HG02798 (cell line): Measurements from ENCODE around the gene PGM1.
A peak's percentile ranks its signal among the peaks of the same experiment; 100 is the strongest.

Experiments used
- ATAC-seq: cut with Tn5 transposase; IDR thresholded peaks from one replicate; pipeline ENCODE4 v1.9.1; 2021; ENCODE audit warnings: mild to moderate bottlenecking; ENCODE audit not compliant: unreplicated experiment, poor library complexity

Gene PGM1

DNA sequence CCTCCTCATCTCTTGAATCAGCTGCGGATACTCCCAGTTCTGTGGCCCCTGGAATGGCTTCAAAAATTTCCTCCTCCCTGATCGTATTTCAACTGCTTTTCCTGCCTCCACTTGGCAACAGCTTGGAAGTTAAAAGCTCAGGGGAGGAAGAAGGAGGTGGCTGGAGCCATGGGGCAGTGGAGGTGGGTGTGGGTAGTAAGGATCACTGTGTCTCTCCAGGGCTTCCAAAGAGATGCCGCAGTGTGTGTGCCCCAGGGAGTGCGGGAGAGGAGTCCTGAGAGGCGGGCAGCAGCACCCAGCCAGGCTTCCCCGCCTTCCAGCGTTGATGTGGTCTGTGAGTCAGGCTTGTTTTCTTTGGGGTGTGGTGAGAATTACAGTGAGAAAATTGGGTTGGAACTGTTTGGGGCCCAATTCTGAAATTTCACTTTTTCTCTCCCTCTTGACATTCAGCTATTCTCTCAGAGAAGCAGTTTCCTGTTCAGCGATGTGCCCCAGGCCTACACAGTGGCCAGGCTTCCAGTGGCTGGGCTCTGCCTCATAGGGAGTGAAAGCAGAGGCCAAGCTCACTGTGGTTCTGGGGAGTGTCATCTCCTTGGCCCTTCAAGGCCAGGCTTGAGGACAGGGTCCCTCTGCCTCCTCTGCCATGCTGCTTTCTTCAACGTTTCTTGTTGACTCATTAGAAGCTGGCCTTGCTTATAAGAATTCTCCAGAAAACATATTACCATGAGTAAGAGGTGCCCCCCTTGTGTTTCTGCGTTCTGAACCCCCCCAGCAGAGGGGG is 69.0 kb downstream of the PGM1 start:
- ATAC-seq, result no peak

DNA sequence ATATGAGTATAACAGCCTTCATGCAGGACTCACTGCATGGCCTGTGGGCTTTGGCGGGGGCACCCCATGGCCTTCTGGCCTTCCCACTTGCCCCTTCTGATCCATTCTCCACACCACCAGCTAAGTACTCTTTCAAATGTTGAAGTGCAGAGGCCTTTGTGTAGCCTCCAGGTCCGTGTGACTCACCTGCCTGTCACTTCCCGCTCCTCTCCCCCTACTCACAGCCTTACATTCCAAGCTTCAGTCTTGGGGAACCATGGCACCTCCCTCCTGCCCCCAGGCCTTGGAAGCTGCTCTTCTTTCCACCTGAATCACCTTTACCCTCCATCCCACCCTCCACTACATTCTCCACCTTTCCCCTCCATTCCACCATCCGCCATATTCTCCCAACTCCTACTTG is 69.6 kb downstream of the PGM1 start:
- no peak for ATAC-seq

DNA sequence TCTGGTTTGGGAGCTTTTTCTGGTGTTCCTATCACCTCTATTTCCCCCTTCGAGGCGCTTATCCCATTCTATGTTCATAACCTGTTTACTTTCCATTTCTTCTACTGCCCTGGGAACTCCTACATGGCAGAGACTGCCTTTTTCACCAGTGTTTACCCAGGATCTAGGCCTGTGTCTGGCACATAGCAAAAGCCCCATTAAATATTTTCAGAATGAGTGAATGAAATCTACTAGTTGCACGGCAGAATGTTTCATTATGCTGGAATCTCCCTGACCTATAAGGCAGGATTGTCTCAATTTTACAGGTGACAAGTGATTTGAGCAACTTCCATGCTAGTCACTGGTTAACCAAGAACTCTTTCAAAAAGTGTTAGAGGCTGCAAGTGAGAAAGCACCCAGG is 70.1 kb downstream of the PGM1 start:
- no peak for ATAC-seq

DNA sequence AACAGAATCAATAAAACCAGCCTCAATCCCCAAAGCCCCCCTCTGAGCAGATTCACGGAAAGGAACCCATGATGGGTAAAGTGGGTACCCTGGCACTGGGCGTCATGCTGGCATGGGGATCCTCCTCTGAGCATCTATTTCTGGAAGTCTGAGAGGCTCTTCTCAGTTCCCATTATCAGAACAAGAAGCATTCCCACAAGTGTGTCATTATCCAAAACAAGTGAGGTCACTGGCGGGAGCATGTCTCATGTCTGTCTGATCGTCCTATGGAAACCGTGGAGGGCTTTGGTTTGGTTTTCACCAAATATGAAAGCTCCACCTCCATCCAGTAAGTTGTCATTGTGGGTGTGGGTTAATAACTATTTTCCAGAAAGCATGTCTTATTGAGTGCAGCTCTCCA is 70.7 kb downstream of the PGM1 start:
- no peak for ATAC-seq

DNA sequence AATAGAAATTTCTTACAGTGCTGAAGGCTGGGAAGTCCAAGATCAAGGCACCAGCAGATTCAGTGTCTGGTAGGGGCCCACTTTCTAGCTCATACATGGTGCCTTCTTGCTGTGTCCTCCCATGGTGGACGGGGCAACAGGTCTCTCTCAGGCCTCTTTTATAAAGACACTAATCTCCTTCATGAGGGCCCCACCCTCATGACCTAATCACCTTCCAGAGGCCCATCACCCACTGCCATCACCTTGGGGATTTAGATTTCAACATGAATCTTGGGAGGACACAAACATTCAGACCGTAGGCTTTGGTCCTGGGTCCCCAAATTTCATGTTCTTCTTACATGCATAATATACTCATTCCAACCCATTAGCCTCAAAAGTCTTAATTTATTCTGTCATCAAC is 71.5 kb downstream of the PGM1 start:
- no peak for ATAC-seq

DNA sequence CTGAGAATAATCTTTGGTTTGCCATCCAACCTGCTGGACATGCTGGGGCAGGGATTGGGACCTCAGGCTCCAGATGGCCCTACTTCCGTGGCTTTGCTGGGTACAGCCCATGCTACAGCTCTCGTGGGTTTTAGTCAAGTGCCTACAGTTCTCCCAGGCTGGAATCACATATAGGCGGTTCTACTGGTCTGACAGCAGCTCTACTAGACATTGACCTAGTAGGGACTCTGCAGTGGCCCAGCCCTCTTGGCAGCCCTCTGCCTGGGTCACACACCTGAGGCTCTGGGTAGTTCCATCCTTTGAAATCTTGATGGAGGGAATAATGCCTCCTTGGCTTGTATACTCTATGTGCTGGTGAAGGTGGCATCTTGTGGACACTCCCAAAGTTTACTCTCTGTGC is 72.2 kb downstream of the PGM1 start:
- no peak for ATAC-seq

DNA sequence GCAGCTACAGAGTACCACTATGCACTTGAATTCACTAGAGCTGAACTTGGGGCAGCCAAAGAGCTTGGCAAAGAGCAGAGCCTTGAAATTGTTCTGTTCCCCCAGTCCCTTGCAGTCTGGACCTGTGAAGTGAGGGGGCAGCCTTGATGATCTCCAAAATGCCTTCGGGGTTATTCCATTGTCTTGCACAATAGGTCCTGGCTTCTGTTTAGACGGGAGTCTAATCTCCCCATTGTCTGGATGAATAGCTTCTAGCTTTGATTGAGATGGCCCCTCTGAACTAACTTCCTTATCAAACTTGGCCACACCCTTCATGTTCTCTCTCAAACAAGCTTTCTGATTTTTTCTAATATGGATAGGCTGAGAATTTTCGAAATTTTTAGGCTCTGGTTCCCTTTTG is 72.6 kb downstream of the PGM1 start:
- no peak for ATAC-seq

DNA sequence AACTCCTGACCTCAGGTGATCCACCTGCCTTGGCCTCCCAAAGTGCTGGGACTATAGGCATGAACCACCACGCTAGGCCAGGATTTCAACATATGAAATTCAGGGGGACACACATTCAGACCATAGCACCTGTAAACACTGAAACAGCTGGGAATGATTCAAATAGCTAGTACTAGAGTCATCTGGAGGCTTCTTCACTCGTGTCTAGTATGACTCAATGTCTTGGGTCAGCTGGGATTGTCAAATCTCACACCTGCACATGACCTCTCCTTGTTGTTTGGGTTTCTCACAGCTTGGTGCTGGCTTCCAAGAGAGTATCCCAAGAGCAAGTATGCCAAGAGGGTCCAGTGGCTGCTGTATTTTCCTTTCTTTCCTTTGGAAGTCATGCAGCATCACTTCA is 75.1 kb downstream of the PGM1 start:
- ATAC-seq, result peak; percentile 52

DNA sequence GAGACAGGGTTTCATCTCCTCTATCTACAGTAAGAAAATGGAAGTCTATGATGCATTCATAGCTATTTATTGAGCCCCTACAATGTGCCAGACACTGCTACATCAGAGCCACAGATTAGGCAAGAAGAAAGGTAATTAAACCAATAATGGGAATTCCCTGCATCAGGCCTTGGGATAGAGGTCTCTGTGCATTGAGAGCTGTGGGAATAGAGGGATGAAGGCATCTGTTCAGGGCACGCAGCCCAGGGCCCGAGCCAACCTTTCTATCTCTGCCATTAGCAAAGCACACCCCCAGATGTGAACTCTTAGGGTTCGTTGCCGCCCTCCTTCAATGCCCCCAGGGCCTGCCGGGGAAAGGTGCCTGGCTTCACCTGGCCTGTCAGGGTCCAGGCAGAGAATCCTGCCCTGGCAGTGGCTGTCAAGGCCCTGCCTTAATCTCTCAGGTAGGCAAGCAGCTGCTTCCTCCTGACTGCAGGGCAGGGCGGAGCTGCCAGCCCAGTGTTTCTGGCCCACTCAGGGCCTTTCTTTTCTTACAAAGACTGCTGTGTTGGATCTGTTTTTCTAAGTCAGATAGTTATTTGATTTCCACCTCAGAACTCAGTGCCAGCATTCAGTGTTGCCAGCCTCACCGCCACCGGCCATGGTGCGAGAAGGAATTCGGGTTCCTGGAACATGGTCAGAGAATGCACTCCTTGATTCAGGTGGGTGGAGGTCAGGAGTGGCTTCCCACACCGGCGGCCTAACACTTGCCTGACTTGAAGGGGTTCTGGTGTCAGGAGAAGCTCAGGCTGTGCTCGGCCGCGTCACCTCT is 76.1 kb downstream of the PGM1 start:
- ATAC-seq, result no peak

DNA sequence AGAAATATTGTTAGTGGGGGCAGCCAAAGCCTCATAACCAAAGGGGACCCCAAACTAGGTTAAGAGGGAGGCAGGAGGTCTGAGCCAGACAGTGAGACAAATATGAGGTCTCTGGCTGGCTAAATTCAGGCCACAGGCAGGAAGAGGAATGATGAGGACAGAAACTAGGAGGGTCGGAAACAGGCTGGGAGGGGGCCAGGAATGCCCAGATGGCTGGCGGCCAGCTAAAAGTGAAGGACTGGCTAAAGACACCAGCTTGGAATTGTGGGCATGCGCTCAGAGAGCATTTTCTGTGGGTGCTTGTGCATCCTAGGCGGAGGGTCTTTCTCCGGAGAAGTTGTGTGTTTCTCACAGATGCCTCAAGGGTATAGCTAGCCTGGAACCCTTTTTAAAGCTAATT is 77.0 kb downstream of the PGM1 start:
- no peak for ATAC-seq

DNA sequence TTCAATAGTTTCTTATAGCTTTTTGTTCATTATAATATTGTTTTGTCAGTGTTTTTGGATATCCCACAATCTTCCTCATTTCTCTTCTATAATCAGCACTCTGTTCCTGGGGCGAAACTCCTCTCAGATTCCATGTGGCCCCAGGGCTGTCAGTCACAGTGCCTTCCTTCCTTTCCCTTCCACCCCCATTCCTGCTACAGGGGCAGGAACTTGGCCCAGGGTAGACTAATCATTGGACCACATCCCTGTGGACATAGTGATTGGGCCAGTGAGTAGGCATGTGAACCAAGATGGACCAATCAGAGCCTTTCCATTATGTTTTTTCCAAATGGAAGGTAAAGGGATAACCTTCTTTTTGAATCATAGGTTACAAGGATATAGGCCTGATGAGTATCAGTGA is 78.3 kb downstream of the PGM1 start:
- no peak for ATAC-seq

DNA sequence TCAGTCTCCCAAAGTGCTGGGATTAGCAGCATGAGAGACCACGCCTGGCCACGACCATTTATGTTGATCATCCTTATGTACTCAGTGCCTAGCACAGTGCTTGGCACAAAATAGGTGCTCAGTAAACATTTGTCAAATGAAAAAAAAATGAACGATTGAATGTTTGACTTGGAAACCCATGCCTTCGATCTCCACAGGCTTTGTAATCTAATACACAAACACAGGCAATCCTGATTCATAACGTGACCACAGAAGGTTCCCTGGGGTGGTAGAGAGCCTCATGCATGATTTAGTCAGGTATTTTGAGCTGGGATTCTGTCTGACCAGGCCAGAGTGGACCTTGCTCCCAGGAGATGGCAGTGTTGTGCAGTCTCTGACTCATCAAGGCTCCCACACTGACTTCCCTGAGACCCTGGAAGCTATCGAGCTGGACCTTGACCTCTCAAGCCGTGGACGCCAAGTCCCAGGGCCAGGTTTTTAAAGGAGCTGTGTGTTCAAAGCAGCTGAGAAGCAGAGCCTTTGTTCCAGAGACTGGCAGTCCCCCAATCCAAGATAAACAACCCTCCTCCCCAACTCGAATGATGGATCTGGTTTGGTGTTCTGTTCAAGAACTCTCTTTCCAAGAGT is 81.1 kb downstream of the PGM1 start:
- peak; percentile 73 for ATAC-seq

DNA sequence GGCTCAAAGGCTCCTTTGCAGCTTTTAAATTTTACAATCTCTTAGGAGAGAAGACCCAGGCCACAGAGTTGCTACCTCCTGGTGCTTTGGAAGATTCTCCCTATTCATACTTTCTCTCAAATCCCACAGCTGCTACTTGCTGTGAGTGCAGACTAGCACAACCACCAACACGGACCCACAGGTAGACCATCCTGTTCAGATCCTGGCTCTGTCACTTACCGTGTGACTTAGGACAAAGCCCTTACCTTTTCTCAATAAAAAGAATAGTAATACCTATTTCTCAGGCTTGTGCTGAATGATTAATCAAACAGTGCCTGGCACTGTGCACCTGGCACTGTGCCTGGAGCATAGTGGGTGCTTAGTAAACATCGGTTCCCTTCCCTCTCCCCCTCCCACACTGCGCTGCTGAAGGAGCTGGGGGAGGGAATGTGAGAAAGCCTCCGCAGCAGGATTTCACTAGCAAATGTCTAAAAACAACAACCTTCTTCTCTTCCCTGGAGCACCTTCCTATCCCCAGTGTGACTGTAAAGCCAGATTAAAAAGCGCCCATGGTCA is 81.7 kb downstream of the PGM1 start:
- ATAC-seq, result no peak

DNA sequence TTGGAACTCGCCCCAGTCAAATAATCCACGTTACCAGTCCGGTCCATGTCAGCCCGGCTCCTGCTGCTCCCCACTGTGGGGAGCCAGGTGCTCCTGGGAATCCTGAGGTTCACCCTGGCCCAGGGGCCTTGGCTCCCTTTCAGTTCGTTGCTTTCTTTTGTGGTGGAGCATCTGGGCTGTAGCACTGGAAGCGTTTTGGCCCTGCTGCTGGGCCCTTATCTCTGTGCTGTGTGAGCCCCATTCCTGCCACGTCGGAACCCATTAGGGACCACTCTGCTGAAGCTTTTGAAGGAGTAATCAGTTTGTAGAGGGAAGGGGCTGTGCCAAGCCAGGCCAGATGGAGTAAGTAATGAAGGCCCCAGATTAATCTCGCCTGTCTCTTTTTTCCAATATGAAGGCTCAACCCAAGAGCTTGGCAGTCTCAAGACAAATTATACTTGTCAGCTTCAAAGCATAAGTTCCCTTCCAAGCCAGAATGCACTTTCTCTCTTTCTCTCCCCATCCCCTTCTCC is 82.3 kb downstream of the PGM1 start:
- no peak for ATAC-seq

DNA sequence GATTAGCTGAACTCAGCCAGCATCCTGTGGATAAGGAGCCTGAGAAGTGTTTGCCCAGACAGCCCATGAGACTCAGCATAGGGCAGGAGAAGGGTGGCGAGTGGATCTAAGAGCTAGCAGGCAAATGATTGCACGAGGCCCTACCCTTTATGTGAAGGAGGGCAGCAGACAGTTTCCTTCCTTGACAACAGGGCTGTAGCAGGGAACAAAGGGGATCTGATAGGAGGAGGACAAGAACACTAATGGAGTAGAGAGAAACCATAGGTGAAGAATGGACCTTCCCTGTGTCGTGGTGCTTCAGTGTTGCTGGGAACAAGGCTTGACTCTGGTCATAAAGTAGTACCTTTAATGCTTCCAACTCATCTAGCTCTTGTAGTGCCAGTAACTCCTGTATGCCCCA is 84.3 kb downstream of the PGM1 start:
- ATAC-seq, result no peak

DNA sequence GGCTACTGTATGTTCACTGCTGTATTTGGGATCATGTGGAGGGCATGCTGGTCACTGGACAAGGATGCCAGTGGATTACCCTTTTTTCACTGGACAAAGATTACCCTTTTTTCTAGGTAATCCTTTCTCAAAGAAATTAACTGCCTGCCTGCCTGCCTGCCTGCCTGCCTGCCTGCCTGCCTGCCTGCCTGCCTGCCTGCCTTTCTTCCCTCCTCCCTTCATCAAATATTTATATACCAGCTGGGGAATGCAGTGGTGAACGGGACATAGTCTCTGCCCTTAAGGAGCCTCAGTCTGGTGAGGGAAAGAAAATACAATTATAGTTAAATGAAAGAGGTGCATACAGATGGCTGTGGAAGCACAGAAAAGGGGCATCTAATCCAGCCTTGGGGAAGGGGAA is 85.0 kb downstream of the PGM1 start:
- ATAC-seq, result no peak

DNA sequence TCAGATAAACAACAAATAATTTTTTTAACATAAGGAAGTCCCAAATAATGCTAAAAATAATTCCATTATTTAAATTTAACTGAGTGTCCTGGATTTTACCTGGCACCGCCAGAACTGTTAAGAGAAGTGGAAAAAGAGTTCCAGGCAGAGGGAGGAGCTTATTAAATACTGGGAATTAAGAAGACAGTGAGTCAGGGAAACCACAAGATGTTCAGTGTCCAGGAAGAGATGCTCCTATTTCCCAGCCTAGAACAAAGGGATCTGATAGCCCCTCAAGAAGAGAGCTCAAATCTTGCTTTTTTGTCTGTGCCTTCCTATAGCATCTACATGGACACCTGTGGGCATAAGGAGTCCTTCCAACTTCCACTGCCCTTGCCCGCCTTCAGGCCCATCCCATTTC is 85.9 kb downstream of the PGM1 start:
- no peak for ATAC-seq

DNA sequence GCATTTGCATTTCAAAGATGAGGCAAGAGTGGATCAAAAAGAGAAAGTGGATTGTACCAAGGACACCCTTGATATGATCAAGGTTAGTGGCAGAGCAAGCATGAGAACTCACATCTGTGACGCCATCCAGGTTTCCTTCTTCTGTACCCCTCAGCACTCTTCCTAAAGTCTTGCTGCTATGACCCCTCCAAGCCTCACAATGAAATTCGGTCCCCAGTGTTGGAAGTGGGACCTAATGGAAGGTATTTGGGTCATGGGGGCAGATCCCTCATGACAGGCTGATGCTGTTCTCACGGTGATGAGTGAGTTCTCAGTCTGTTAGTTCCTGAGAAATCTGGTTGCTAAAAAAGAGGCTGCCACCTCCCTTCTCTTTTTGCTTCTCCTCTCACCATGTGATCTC is 86.4 kb downstream of the PGM1 start:
- no peak for ATAC-seq

DNA sequence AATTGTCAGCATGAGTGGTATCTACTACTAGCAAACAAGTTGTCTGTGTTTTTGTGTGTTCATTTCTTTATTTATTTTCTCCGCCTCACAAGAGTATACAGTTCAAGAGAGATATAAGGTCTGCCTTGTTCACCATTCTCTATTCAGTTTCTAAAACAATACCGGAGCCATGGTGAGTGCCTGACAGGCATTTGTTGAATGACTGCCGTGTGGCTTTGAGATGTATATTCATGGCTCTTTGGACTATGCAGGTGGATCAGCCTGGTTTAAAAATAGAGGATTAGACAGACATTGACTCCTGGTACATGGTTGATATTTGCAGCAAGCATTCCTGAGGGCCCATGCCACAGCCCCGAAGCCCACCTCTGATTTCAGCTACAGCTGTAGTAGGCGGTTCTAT is 89.7 kb downstream of the PGM1 start:
- ATAC-seq, result no peak

DNA sequence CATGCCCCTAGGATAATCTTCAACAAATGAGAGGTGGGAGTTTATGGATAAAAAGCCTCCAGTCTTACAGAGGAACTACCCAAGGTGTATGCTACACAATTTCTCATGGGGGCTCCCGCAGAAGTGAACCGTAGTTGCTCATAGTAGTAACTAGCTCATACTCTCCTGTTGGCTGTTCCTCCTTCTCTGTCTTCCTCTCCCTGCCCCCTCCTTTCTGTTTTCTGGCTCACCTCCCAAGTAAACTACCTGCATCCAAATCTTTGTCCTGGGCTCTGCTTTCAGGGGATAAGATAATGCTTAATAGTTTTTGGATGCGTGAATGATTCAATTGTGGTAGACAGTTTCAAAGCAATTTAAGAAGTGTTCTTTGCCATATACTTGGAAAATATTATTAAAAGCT is 90.5 kb downstream of the PGM1 start:
- ATAC-seq, result no peak

DNA sequence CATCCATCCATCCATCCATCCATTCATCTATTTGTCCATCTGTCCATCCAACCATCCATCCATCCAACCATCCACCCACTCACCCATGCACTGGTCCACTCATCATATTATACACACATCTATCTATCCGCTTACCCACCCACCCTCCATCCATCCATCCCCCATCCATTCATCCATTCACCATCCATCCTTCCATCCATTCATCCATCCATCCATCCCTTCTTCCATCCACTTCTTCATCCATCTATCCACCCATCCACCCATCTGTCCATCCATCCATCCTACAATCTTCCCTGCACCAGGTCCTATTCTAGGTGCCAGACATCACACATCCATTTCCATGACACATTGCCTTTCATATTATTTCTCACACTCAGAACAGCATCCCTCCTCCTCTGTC is 93.5 kb downstream of the PGM1 start:
- ATAC-seq, result no peak
